ENCODE measurements around the gene KNL1.

DNA sequence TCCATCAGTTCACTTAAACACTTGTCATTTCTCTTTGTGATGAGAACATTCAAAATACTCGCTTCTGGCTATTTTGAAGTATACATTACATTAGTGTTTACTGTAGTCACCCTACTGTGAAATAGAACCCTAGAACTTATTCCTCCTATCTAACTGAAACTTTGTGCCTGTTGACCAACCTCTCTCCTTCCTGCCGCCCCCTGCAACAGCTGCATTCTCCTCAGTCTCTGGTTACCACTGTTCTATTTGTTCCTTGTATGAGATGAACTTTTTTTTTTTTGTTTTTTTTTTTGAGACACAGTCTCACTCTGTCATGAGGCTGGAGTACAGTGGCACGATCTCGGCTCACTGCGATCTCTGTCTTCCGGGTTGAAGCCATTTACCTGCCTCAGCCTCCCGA lies 103.9 kb downstream of the KNL1 start:
- TF ChIP-seq, protein P1, sequence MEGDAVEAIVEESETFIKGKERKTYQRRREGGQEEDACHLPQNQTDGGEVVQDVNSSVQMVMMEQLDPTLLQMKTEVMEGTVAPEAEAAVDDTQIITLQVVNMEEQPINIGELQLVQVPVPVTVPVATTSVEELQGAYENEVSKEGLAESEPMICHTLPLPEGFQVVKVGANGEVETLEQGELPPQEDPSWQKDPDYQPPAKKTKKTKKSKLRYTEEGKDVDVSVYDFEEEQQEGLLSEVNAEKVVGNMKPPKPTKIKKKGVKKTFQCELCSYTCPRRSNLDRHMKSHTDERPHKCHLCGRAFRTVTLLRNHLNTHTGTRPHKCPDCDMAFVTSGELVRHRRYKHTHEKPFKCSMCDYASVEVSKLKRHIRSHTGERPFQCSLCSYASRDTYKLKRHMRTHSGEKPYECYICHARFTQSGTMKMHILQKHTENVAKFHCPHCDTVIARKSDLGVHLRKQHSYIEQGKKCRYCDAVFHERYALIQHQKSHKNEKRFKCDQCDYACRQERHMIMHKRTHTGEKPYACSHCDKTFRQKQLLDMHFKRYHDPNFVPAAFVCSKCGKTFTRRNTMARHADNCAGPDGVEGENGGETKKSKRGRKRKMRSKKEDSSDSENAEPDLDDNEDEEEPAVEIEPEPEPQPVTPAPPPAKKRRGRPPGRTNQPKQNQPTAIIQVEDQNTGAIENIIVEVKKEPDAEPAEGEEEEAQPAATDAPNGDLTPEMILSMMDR (conservative IDR thresholded peaks at IDR 0.05), result no peak
- TF ChIP-seq EZH2 (IDR thresholded peaks at IDR 0.05; ENCODE audit: low read depth), result no peak

Measured in PC-9 (cell line).